Measurements from ENCODE around the gene CAVIN1. TPM values are rescaled to one million over a fixed set of nuclear protein-coding genes. Genes with fewer than 3 reads are reported as not detected.
A peak's percentile ranks its signal among the peaks of the same experiment; 100 is the strongest.
"Not testable (repeated sequence)": the region's sequence is repeated elsewhere in the genome, so short reads cannot be mapped to it uniquely, and the experiment has no call there.

The CAVIN1 gene
- total RNA-seq, 2 experiments from 2014 or later: 1.7 to 1.9 TPM

- H3K27me3 Mint-ChIP-seq, H3K9me3 Mint-ChIP-seq, H3K36me3 Mint-ChIP-seq, H3K27ac Mint-ChIP-seq, DNase-seq, H3K4me3 Mint-ChIP-seq: not testable (repeated sequence)
- H3K4me1 Mint-ChIP-seq: peaks cover 13% of the 10 kb centered on the region
Observed at GRCh38 chr17:42449176-42449575, 26.1 kb upstream of the CAVIN1 start.

GRCh38 chr17:42442196-42442565 is 19.1 kb upstream of the CAVIN1 start:
- no peak overlapping the region for H3K4me3 Mint-ChIP-seq
- no peaks in the 10 kb centered on the region for H3K36me3 Mint-ChIP-seq
- H3K27me3 Mint-ChIP-seq: no peaks in the 10 kb centered on the region
- DNase-seq: no peak
- peaks cover 12% of the 10 kb centered on the region for H3K4me1 Mint-ChIP-seq
- no peaks in the 10 kb centered on the region for H3K9me3 Mint-ChIP-seq
- no peak overlapping the region for H3K27ac Mint-ChIP-seq

- no peaks in the 10 kb centered on the region for H3K27me3 Mint-ChIP-seq
- no peaks in the 10 kb centered on the region for H3K36me3 Mint-ChIP-seq
- no peak overlapping the region for H3K4me3 Mint-ChIP-seq
- DNase-seq: no peak
- peaks cover 10% of the 10 kb centered on the region for H3K4me1 Mint-ChIP-seq
- no peaks in the 10 kb centered on the region for H3K9me3 Mint-ChIP-seq
- H3K27ac Mint-ChIP-seq: no peak overlapping the region
Observed at GRCh38 chr17:42441371-42442195, 18.5 kb upstream of the CAVIN1 start.

GRCh38 chr17:42438600-42439567 is 15.8 kb upstream of the CAVIN1 start:
- Mint-ChIP-seq H3K4me1 (peaks cover 7% of the 10 kb centered on the region), H3K27me3 (no peaks in the 10 kb centered on the region), H3K36me3 (no peaks in the 10 kb centered on the region), H3K9me3 (no peaks in the 10 kb centered on the region), H3K4me3 (no peak overlapping the region), H3K27ac (no peak overlapping the region)
- DNase-seq: peak; percentile 36

- H3K4me3 Mint-ChIP-seq: no peak overlapping the region
- no peaks in the 10 kb centered on the region for H3K27me3 Mint-ChIP-seq
- no peak overlapping the region for H3K27ac Mint-ChIP-seq
- no peaks in the 10 kb centered on the region for H3K36me3 Mint-ChIP-seq
- DNase-seq: no peak
- peaks cover under 1% of the 10 kb centered on the region for H3K4me1 Mint-ChIP-seq
- no peaks in the 10 kb centered on the region for H3K9me3 Mint-ChIP-seq
Observed at GRCh38 chr17:42436391-42436790, 13.3 kb upstream of the CAVIN1 start.

- Mint-ChIP-seq H3K9me3 (no peaks in the 10 kb centered on the region), H3K27me3 (no peaks in the 10 kb centered on the region), H3K27ac (no peak overlapping the region), H3K4me3 (no peak overlapping the region), H3K4me1 (peaks cover 4% of the 10 kb centered on the region), H3K36me3 (no peaks in the 10 kb centered on the region)
- DNase-seq: no peak
Observed at GRCh38 chr17:42431758-42432161, 8.7 kb upstream of the CAVIN1 start.

- no peak overlapping the region for H3K4me3 Mint-ChIP-seq
- no peaks in the 10 kb centered on the region for H3K9me3 Mint-ChIP-seq
- no peaks in the 10 kb centered on the region for H3K36me3 Mint-ChIP-seq
- no peak for DNase-seq
- no peak overlapping the region for H3K27ac Mint-ChIP-seq
- no peaks in the 10 kb centered on the region for H3K27me3 Mint-ChIP-seq
- peaks cover 4% of the 10 kb centered on the region for H3K4me1 Mint-ChIP-seq
Observed at GRCh38 chr17:42429726-42430447, 6.8 kb upstream of the CAVIN1 start.

GRCh38 chr17:42428141-42428944 is 5.3 kb upstream of the CAVIN1 start:
- no peaks in the 10 kb centered on the region for H3K36me3 Mint-ChIP-seq
- no peak overlapping the region for H3K27ac Mint-ChIP-seq
- H3K4me3 Mint-ChIP-seq: no peak overlapping the region
- no peaks in the 10 kb centered on the region for H3K9me3 Mint-ChIP-seq
- no peak for DNase-seq
- peaks cover 5% of the 10 kb centered on the region for H3K4me1 Mint-ChIP-seq
- peaks cover 6% of the 10 kb centered on the region for H3K27me3 Mint-ChIP-seq

GRCh38 chr17:42424991-42425610 is 2.0 kb upstream of the CAVIN1 start:
- Mint-ChIP-seq H3K4me3 (no peak overlapping the region), H3K4me1 (peaks cover 15% of the 10 kb centered on the region), H3K27me3 (peaks cover 32% of the 10 kb centered on the region), H3K36me3 (no peaks in the 10 kb centered on the region), H3K9me3 (no peaks in the 10 kb centered on the region), H3K27ac (no peak overlapping the region)
- no peak for DNase-seq

- DNase-seq: no peak
- Mint-ChIP-seq H3K27me3 (peaks cover 38% of the 10 kb centered on the region), H3K4me3 (no peak overlapping the region), H3K36me3 (no peaks in the 10 kb centered on the region), H3K27ac (no peak overlapping the region), H3K9me3 (no peaks in the 10 kb centered on the region), H3K4me1 (peaks cover 22% of the 10 kb centered on the region)
Observed at GRCh38 chr17:42423766-42424165, 710 bp upstream of the CAVIN1 start.

- Mint-ChIP-seq H3K4me3 (peak overlapping the region; percentile 82), H3K27ac (no peak overlapping the region), H3K9me3 (no peaks in the 10 kb centered on the region), H3K36me3 (no peaks in the 10 kb centered on the region), H3K27me3 (peaks cover 38% of the 10 kb centered on the region), H3K4me1 (peaks cover 18% of the 10 kb centered on the region)
- DNase-seq: peak; percentile 49
Observed at GRCh38 chr17:42422412-42422957, 571 bp downstream of the CAVIN1 start.

GRCh38 chr17:42421507-42422338 is 1.3 kb downstream of the CAVIN1 start:
- H3K27ac Mint-ChIP-seq: no peak overlapping the region
- H3K9me3 Mint-ChIP-seq: no peaks in the 10 kb centered on the region
- peaks cover 18% of the 10 kb centered on the region for H3K4me1 Mint-ChIP-seq
- H3K36me3 Mint-ChIP-seq: no peaks in the 10 kb centered on the region
- peak; percentile 32 for DNase-seq
- H3K27me3 Mint-ChIP-seq: peaks cover 38% of the 10 kb centered on the region
- peak overlapping the region; percentile 64 for H3K4me3 Mint-ChIP-seq

GRCh38 chr17:42421136-42421506 is 1.9 kb downstream of the CAVIN1 start:
- H3K4me1 Mint-ChIP-seq: peaks cover 18% of the 10 kb centered on the region
- H3K27ac Mint-ChIP-seq: no peak overlapping the region
- DNase-seq: no peak
- peaks cover 38% of the 10 kb centered on the region for H3K27me3 Mint-ChIP-seq
- no peaks in the 10 kb centered on the region for H3K9me3 Mint-ChIP-seq
- peak overlapping the region; percentile 56 for H3K4me3 Mint-ChIP-seq
- H3K36me3 Mint-ChIP-seq: no peaks in the 10 kb centered on the region

Data from activated naive CD8-positive, alpha-beta T cell treated with anti-CD3 and anti-CD28 coated beads for 36 hours (primary cell).